Measurements from ENCODE around the gene SPECC1L.

Gene SPECC1L

DNA sequence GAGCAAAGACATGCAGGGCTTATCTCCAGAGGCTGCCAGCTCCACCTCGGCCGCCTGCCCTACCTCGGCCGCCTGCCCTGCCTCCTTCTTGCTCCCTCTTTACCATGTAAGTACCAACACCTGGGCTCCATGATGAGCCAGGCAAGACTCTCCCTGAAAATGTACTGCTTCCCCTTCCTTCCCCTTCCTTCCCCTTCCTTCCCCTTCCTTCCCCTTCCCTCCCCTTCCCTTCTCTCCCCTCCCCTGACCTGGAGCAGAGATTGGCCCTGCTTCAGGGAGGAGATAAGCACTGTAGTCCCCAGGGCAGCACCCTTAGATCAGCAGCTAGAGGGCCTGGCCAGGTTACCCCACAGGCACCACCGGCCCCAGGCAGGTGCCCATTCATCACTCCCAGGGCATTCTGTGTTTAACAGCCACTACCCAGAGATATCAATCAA, 131.3 kb downstream of the SPECC1L start:
- Histone ChIP-seq H3K79me2 (ENCODE audit: insufficient read depth, low read length) (peaks cover 4% of the 10 kb centered on the region; the same call in 1 of the 2 replicates), H3K4me2 (ENCODE audit: insufficient read depth, low read length) (no peak overlapping the region), H3K9ac (ENCODE audit: low read depth, low read length) (no peak overlapping the region), H3K36me3 (ENCODE audit: insufficient read depth, low read length) (peaks cover 72% of the 10 kb centered on the region), H3K27ac (ENCODE audit: low read length) (no peak overlapping the region; the same call in 1 of the 2 replicates), H3K9me3 (ENCODE audit: insufficient read depth, low read length, severe bottlenecking) (no peaks in the 10 kb centered on the region), H3K4me3 (ENCODE audit: low read depth in 1 of 2, low read length in 2 of 2) (no peak overlapping the region), H2AFZ (ENCODE audit: low read depth, low read length) (no peak overlapping the region), H3K27me3 (ENCODE audit: insufficient read depth, low read length, poor library complexity) (no peaks in the 10 kb centered on the region), H4K20me1 (ENCODE audit: insufficient read depth, low read length) (0 out of 2 replicates have a peak, but pooled peaks cover 6% of the 10 kb centered on the region), H3K4me1 (ENCODE audit: insufficient read depth, low read length) (no peaks in the 10 kb centered on the region)
- TF ChIP-seq, protein P1, sequence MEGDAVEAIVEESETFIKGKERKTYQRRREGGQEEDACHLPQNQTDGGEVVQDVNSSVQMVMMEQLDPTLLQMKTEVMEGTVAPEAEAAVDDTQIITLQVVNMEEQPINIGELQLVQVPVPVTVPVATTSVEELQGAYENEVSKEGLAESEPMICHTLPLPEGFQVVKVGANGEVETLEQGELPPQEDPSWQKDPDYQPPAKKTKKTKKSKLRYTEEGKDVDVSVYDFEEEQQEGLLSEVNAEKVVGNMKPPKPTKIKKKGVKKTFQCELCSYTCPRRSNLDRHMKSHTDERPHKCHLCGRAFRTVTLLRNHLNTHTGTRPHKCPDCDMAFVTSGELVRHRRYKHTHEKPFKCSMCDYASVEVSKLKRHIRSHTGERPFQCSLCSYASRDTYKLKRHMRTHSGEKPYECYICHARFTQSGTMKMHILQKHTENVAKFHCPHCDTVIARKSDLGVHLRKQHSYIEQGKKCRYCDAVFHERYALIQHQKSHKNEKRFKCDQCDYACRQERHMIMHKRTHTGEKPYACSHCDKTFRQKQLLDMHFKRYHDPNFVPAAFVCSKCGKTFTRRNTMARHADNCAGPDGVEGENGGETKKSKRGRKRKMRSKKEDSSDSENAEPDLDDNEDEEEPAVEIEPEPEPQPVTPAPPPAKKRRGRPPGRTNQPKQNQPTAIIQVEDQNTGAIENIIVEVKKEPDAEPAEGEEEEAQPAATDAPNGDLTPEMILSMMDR (IDR thresholded peaks at IDR 0.05; ENCODE audit: borderline replicate concordance, extremely low read depth, low read length, poor library complexity, severe bottlenecking), result no peak
- no peak for TF ChIP-seq EZH2 (IDR thresholded peaks at IDR 0.05; ENCODE audit: borderline replicate concordance, low read depth, low read length, severe bottlenecking)
- no peak for DNase-seq
- no peak for ATAC-seq (ENCODE audit: insufficient read depth, low read depth)

DNA sequence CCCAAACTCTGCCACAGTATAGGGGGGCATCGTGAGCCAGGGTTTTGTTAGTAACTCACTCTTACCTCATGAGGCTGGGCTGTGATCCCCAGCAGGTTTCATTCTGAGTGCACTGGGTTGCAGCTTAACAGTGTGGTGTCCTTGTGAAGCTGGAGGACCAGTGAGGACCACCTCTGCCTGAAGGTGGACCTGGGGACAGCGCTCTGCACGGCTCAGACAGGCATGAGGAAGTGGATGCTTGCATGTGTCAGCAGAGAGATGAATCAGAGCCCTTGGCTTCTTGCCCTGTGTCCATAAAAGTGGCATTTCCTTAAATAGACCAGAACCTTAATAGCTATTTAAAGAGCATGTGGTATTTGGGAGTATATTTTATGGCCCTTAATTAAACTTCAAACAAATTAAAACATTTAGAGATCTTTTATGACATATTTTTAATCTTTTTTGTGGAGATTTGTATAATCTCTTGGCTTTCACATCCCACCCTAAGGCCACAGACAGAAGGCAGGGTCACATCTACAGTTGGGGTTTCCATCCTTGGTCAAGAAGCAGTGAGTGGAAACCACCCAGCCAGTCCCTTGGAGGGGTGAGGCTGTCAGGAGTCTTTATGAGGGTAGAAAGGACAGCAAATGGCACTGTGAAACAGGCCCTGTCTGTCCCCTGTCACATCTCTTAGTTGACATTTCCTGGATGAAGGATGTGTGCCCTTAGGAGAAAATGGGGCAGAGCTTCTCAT, 132.0 kb downstream of the SPECC1L start:
- H2AFZ ChIP-seq (ENCODE audit: low read depth, low read length), result no peak overlapping the region
- H3K27ac ChIP-seq (ENCODE audit: low read length), result no peak overlapping the region
- peaks cover 73% of the 10 kb centered on the region for H3K36me3 ChIP-seq (ENCODE audit: insufficient read depth, low read length)
- H3K27me3 ChIP-seq (ENCODE audit: insufficient read depth, low read length, poor library complexity), result no peaks in the 10 kb centered on the region
- no peak overlapping the region for H3K9ac ChIP-seq (ENCODE audit: low read depth, low read length)
- peaks cover 4% of the 10 kb centered on the region; the same call in 1 of the 2 replicates for H3K79me2 ChIP-seq (ENCODE audit: insufficient read depth, low read length)
- DNase-seq (no peak), ATAC-seq (ENCODE audit: insufficient read depth, low read depth) (no peak)
- no peak overlapping the region for H3K4me3 ChIP-seq (ENCODE audit: low read depth in 1 of 2, low read length in 2 of 2)
- H3K9me3 ChIP-seq (ENCODE audit: insufficient read depth, low read length, severe bottlenecking), result no peaks in the 10 kb centered on the region
- H3K4me2 ChIP-seq (ENCODE audit: insufficient read depth, low read length), result no peak overlapping the region
- TF ChIP-seq, protein P1 (IDR thresholded peaks at IDR 0.05; ENCODE audit: borderline replicate concordance, extremely low read depth, low read length, poor library complexity, severe bottlenecking), result no peak
- TF ChIP-seq EZH2 (IDR thresholded peaks at IDR 0.05; ENCODE audit: borderline replicate concordance, low read depth, low read length, severe bottlenecking), result no peak
- H3K4me1 ChIP-seq (ENCODE audit: insufficient read depth, low read length), result no peaks in the 10 kb centered on the region
- 0 out of 2 replicates have a peak, but pooled peaks cover 10% of the 10 kb centered on the region for H4K20me1 ChIP-seq (ENCODE audit: insufficient read depth, low read length)

- Histone ChIP-seq H2AFZ (ENCODE audit: low read depth, low read length) (no peak overlapping the region), H3K36me3 (ENCODE audit: insufficient read depth, low read length) (peaks cover 73% of the 10 kb centered on the region), H3K9me3 (ENCODE audit: insufficient read depth, low read length, severe bottlenecking) (no peaks in the 10 kb centered on the region), H3K79me2 (ENCODE audit: insufficient read depth, low read length) (peaks cover 4% of the 10 kb centered on the region; the same call in 1 of the 2 replicates), H4K20me1 (ENCODE audit: insufficient read depth, low read length) (0 out of 2 replicates have a peak, but pooled peaks cover 10% of the 10 kb centered on the region), H3K4me3 (ENCODE audit: low read depth in 1 of 2, low read length in 2 of 2) (no peak overlapping the region), H3K9ac (ENCODE audit: low read depth, low read length) (no peak overlapping the region), H3K27me3 (ENCODE audit: insufficient read depth, low read length, poor library complexity) (no peaks in the 10 kb centered on the region), H3K4me1 (ENCODE audit: insufficient read depth, low read length) (no peaks in the 10 kb centered on the region), H3K27ac (ENCODE audit: low read length) (no peak overlapping the region), H3K4me2 (ENCODE audit: insufficient read depth, low read length) (no peak overlapping the region)
- no peak for ATAC-seq (ENCODE audit: insufficient read depth, low read depth)
- no peak for TF ChIP-seq EZH2 (IDR thresholded peaks at IDR 0.05; ENCODE audit: borderline replicate concordance, low read depth, low read length, severe bottlenecking)
- TF ChIP-seq, protein P1 (IDR thresholded peaks at IDR 0.05; ENCODE audit: borderline replicate concordance, extremely low read depth, low read length, poor library complexity, severe bottlenecking), result no peak
- DNase-seq, result no peak
These were observed 132.7 kb downstream of the SPECC1L start for GRCh38 chr22:24403346-24403745.
